Naive thymus-derived CD8-positive, alpha-beta T cell (primary cell): Measurements from ENCODE around the gene KCND2. TPM values are rescaled to one million over a fixed set of nuclear protein-coding genes. Genes with fewer than 3 reads are reported as not detected.
"Not testable (repeated sequence)": the region's sequence is repeated elsewhere in the genome, so short reads cannot be mapped to it uniquely, and the experiment has no call there.

Experiments used
- ATAC-seq, 2 donors: fragments of 150-1000 bp; cut with Tn5 transposase in 1 of 2; sonication (Bioruptor Pico), chemical (Tn5 transposase) in 1 of 2; 1 replicate in 1 of 2; 2 replicates in 1 of 2; pipeline ENCODE4 v1.10.0; 2021; ENCODE audit warnings: mild to moderate bottlenecking in 2 of 2, moderate library complexity in 2 of 2
- POLR2A ChIA-PET: fragments of 350-600 bp; sonication (Branson Sonifier 250); formaldehyde crosslinking; loops from one replicate; lab custom pipeline; 2021; ENCODE audit warnings: antibody characterized with exemption; lab: Charles Lee
- DNase-seq, 10 donors: peaks; one replicate each; pipeline versions ENCODE4 v3.0.0 to v3.0.0-alpha.2; 2020 to 2022
- H3K27ac Mint-ChIP-seq, 10 donors: one replicate each; pipeline ENCODE4 v1.8.0; 2020 to 2022; ENCODE audit warnings: mild to moderate bottlenecking in 10 of 10, mixed read lengths in 10 of 10, moderate library complexity in 4 of 10, inconsistent platforms in 1 of 10
- H3K27me3 Mint-ChIP-seq, 5 donors: one replicate each; pipeline ENCODE4 v1.8.0; 2021 to 2022; ENCODE audit warnings: mixed read lengths in 5 of 5
- H3K36me3 Mint-ChIP-seq, 3 donors: one replicate each; pipeline ENCODE4 v1.8.0; 2020 to 2022; ENCODE audit warnings: mixed read lengths in 3 of 3, mild to moderate bottlenecking in 2 of 3, inconsistent platforms in 1 of 3
- H3K4me1 Mint-ChIP-seq, 4 donors: one replicate each; pipeline ENCODE4 v1.8.0; 2021 to 2022; ENCODE audit warnings: mixed read lengths in 4 of 4
- H3K4me3 Mint-ChIP-seq, 10 donors: one replicate each; pipeline ENCODE4 v1.8.0; 2020 to 2022; ENCODE audit warnings: mild to moderate bottlenecking in 10 of 10, mixed read lengths in 10 of 10, moderate library complexity in 6 of 10, inconsistent platforms in 1 of 10
- H3K9me3 Mint-ChIP-seq, 9 donors: one replicate each; pipeline ENCODE4 v1.8.0; 2020 to 2022; ENCODE audit warnings: mixed read lengths in 9 of 9, mild to moderate bottlenecking in 3 of 9, inconsistent platforms in 1 of 9, moderate library complexity in 1 of 9
- polyA plus RNA-seq, 3 donors: library from polyadenylated mRNA; unstranded; fragments of 300-500 nt; fragmentation: Illumina TruSeq; gene quantifications; one replicate each; pipeline ENCODE4 v1.2.3, GENCODE V29; 2021
- total RNA-seq, 8 experiments: library from RNA in 2 of 8; stranded (reverse) in 2 of 8; gene quantifications; one replicate each; pipeline ENCODE4 v1.2.3 and lab custom pipeline; 2021 to 2026

Gene KCND2
- total and polyA plus RNA-seq, 5 experiments from 2014 or later, result not detected

DNA sequence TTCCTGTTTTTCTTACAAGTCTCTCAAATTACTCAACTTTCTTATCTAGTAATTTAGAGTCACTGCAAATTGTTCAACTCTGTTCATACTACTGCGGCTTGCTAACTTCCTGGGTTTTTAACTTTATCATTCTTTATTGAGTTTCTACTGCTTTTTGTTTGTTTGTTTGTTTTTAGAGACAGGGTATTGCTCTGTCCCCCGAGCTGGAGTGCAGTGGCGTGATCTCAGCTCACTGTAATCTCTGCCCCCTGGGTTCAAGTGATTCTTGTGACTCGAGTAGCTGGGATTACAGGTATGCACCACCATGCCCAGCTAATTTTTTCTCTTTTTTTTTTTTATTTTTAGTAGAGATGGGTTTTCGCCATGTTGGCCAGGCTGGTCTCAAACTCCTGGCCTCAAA is 402.1 kb downstream of the KCND2 start:
- Mint-ChIP-seq H3K27me3 (peaks cover 0 to 1% (median 0%) of the 10 kb centered on the region in 5 donors), H3K36me3 (no peaks in the 10 kb centered on the region), H3K4me1 (no peaks in the 10 kb centered on the region), H3K9me3 (peaks cover 0 to 15% (median 0%) of the 10 kb centered on the region in 9 donors), H3K4me3 (no peak overlapping the region), H3K27ac (no peak overlapping the region)
- no peak for DNase-seq
- POLR2A ChIA-PET, result no interaction called here
- ATAC-seq, result no peak

DNA sequence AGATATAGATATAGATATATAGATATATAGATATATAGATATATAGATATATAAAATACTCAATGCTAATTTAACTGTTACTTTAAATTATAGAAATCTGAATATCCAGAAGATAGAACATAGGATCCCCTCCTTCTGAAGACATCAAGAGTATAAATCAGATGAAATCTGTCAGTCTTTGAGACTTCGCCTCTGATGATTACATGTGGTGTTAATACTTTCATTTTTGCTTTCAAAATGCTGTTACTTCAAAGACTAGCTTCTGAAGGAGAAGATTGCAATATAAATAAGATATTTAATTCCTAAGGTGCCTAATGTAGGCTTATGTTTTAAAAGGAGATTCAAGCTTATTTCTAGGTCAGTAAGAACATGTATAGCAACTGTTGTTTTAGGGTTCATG is 404.6 kb downstream of the KCND2 start:
- Mint-ChIP-seq H3K36me3 (no peaks in the 10 kb centered on the region), H3K27me3 (peaks cover 0 to 4% (median 0%) of the 10 kb centered on the region in 5 donors), H3K4me1 (no peaks in the 10 kb centered on the region), H3K9me3 (peaks cover 0 to 4% (median 0%) of the 10 kb centered on the region in 9 donors), H3K27ac (no peak overlapping the region), H3K4me3 (no peak overlapping the region)
- ATAC-seq, result no peak
- DNase-seq, result no peak
- POLR2A ChIA-PET, result no interaction called here

DNA sequence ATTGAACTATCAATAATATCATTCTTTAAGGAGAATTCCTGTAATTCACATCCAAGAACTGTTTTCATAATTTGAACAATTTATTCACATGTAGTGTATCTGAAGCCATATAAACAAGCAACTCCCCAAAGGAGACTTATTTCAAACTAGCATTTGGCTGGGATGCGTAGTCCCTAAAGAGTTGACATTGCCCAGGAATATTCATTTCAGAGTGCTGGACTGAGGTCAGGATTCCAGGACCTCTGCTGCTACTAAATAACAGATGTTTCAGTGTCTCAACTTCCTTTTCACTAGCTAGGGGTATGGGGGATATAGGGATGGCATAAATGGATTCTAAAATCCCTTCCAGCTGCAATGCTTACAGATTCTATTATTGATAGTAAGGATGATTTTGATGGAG is 408.0 kb downstream of the KCND2 start:
- Mint-ChIP-seq H3K27me3 (peaks cover 0 to 7% (median 0%) of the 10 kb centered on the region in 5 donors), H3K4me3 (no peak overlapping the region), H3K36me3 (no peaks in the 10 kb centered on the region), H3K9me3 (no peaks in the 10 kb centered on the region), H3K4me1 (no peaks in the 10 kb centered on the region), H3K27ac (no peak overlapping the region)
- POLR2A ChIA-PET, result no interaction called here
- no peak for ATAC-seq
- DNase-seq, result no peak

DNA sequence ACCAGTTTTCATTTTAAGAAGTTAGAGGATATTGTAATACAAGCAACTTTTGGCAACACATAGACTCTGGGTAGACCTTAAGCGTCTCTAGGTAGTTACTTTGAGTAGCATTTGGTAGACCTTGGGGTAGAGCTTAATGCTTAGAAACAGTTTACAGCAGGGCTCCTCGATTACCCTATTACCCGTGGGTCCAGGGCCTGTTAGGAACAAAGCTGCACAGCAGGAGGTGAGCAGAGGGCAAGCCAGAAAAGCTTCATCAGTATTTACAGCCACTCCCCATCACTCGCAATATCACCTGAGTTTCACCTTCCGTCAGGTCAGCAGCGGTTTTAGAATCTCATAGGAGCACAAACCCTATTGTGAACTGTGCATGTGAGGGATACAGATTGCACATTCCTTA is 411.5 kb downstream of the KCND2 start:
- H3K9me3 Mint-ChIP-seq, result no peaks in the 10 kb centered on the region
- DNase-seq (no peak), ATAC-seq (no peak)
- H3K27me3 Mint-ChIP-seq, result peaks cover 0 to 12% (median 0%) of the 10 kb centered on the region in 5 donors
- no peaks in the 10 kb centered on the region for H3K36me3 Mint-ChIP-seq
- POLR2A ChIA-PET, result no interaction called here
- no peak overlapping the region for H3K4me3 Mint-ChIP-seq
- no peaks in the 10 kb centered on the region for H3K4me1 Mint-ChIP-seq
- no peak overlapping the region for H3K27ac Mint-ChIP-seq

DNA sequence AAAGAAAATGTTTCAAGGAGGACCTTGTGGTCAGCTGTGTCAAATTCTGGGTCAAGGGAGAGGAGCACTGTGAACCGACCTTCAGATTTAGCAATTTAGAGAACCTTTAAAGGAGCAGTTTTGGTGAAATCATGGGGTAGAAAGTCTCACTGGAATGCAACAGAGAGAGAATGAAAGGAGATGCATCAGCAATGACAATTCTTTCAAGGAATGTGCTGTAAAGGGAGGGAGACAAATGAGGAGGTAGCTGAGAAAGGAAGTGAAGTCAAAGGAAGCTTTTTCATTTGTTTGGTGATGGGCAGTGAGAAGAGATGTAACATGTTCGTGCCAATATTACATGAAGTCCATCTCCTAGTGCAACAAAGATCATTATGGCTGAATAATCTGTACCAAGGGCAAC is 418.9 kb downstream of the KCND2 start:
- ATAC-seq, result no peak
- H3K27ac Mint-ChIP-seq, result no peak overlapping the region
- no peaks in the 10 kb centered on the region for H3K4me1 Mint-ChIP-seq
- peaks cover 0 to 4% (median 0%) of the 10 kb centered on the region in 9 donors for H3K9me3 Mint-ChIP-seq
- H3K27me3 Mint-ChIP-seq, result peaks cover 0 to 5% (median 0%) of the 10 kb centered on the region in 5 donors
- no peak for DNase-seq
- H3K4me3 Mint-ChIP-seq, result no peak overlapping the region
- POLR2A ChIA-PET, result no interaction called here
- H3K36me3 Mint-ChIP-seq, result no peaks in the 10 kb centered on the region

DNA sequence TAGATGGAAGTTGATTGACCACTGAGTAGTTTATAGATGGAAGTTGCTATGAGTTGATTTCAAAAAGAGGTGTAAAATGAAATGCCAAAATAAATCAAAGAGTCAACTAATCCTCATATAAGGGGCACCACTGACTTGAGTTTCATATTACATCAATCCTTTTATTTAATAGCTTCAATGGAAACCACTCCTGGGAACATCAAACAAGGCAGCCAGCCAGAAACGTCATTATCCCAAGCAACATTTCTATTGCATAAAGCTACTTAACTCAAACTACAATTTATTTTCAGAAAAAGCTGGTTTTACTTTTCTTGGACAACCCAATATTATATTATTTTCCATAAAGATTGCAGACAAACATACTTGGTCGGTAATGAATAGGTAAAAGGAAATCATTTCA is 422.9 kb downstream of the KCND2 start:
- H3K36me3 Mint-ChIP-seq, result no peaks in the 10 kb centered on the region
- H3K27ac Mint-ChIP-seq, result no peak overlapping the region

DNA sequence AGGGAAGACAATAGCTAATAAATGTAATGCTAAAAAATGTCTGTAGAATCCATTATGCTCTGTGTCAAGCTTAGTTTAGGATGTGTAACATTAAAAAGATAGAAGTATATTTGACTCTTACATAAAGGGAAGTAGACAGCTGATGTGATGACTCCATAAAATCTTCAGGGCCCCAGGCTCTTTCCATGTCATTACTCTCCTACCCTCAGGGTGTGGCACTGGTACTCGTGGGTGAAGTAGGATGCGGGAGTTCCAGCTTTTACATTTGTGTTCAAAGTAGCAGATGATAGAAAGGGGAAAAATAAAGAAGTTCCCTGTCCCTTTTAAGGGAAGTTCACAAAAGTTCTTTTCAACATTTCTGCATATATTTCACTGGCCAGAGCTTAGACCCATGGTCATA is 427.8 kb downstream of the KCND2 start:
- ATAC-seq (no peak), DNase-seq (no peak)
- H3K9me3 Mint-ChIP-seq, result peaks cover 0 to 11% (median 0%) of the 10 kb centered on the region in 9 donors
- no peak overlapping the region for H3K4me3 Mint-ChIP-seq
- H3K4me1 Mint-ChIP-seq, result no peaks in the 10 kb centered on the region
- POLR2A ChIA-PET, result no interaction called here
- H3K27me3 Mint-ChIP-seq, result peaks cover 0 to 10% (median 3%) of the 10 kb centered on the region in 5 donors
- no peaks in the 10 kb centered on the region for H3K36me3 Mint-ChIP-seq
- no peak overlapping the region for H3K27ac Mint-ChIP-seq

More for the DNA sequence above, 422.9 kb downstream of the KCND2 start:
- peaks cover 0 to 7% (median 0%) of the 10 kb centered on the region in 9 donors for H3K9me3 Mint-ChIP-seq
- H3K4me1 Mint-ChIP-seq, result no peaks in the 10 kb centered on the region
- DNase-seq (no peak), ATAC-seq (no peak)
- H3K4me3 Mint-ChIP-seq, result no peak overlapping the region
- peaks cover 0 to 7% (median 0%) of the 10 kb centered on the region in 5 donors for H3K27me3 Mint-ChIP-seq
- POLR2A ChIA-PET, result no interaction called here

DNA sequence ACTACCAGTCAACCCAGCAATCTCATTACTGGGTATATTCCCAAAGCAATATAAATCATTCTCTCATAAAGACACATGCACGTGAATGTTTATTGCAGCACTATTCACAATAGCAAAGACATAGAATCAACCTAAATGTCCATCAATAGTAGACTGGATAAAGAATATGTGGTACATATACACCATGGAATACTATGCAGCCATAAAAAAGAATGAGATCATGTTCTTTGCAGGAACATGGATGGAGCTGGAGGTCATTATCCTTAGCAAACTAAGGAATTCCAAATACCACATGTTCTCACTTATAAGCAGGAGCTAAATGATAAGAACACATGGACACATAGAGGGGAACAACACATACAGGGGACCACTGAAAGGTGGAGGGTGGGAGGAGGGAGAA is 429.4 kb downstream of the KCND2 start:
- H3K27ac Mint-ChIP-seq, H3K4me1 Mint-ChIP-seq, DNase-seq, ATAC-seq, POLR2A ChIA-PET, H3K4me3 Mint-ChIP-seq, H3K36me3 Mint-ChIP-seq: not testable (repeated sequence)
- Mint-ChIP-seq H3K27me3 (peaks cover 0 to 12% (median 3%) of the 10 kb centered on the region in 5 donors), H3K9me3 (peaks cover 0 to 11% (median 0%) of the 10 kb centered on the region in 9 donors)

DNA sequence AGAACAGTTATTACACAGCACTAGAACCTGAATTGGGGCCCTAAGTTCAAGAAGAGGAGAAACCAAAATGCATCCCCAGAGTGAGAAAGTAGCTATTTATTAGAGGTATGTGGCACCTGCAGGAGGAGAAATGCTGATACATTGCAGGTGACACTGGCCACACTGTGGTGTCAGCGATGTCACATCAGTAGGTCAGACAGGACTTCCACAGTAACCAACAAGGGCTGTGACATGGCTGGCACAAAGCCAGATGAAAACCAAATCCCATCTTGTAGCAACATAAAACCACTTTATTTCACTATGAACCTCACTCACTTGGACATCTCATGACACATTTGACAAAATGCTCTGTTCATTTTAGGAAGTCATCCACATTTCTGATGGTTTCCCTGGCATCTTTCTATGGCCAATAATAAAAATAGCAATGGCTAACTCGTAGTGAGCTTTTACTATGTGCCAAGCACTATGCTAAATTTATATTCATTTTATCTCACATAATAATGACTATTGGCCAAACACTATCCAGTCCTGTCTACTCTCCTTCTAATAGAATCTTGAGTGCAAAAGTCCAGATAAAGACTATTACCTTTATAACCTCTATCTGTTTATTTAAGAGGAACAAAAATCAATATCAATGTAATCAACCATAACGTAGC is 430.7 kb downstream of the KCND2 start:
- POLR2A ChIA-PET, result no interaction called here
- no peak for ATAC-seq
- no peak overlapping the region for H3K4me3 Mint-ChIP-seq
- no peaks in the 10 kb centered on the region for H3K36me3 Mint-ChIP-seq
- H3K27me3 Mint-ChIP-seq, result peaks cover 0 to 12% (median 3%) of the 10 kb centered on the region in 5 donors
- H3K4me1 Mint-ChIP-seq, result no peaks in the 10 kb centered on the region
- no peak overlapping the region for H3K27ac Mint-ChIP-seq
- no peak for DNase-seq
- H3K9me3 Mint-ChIP-seq, result peaks cover 0 to 11% (median 0%) of the 10 kb centered on the region in 9 donors

DNA sequence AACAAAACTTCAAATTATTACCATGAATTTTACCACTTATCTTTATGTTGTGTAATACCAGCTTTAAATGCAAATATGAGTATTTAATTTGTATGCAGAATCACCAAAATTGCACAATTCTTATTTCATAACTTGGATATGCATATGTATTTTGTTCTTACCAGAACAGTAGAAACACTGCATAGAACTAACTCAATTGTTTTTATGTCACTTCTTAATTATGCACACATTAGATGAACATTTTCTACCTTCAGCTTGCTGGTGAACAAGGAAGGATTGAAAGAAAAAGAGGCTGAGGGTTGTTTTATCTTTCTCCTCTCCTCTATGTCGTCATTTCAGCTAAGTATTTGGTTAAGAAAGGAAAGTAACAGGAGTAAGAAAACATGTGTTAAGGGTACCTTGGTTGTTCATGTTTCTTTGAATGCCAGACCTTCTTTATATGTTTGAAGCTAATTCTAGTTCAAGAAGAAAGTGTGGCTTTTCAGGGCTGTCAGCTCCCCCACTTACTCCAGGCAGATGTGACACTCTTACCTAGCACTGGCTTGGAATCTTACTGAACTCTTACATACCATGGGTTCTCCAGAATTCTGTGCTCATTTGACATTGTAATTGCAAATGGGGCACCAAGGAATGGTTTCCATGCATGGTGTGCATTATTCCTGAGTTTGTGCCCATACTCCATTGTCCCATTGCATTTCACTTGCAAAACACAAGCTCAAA is 436.4 kb downstream of the KCND2 start:
- no peaks in the 10 kb centered on the region for H3K4me1 Mint-ChIP-seq
- no peak overlapping the region for H3K4me3 Mint-ChIP-seq
- H3K27ac Mint-ChIP-seq, result no peak overlapping the region
- H3K27me3 Mint-ChIP-seq, result peaks cover 0 to 6% (median 0%) of the 10 kb centered on the region in 5 donors
- DNase-seq, result no peak
- H3K9me3 Mint-ChIP-seq, result peaks cover 0 to 2% (median 0%) of the 10 kb centered on the region in 9 donors
- no peaks in the 10 kb centered on the region for H3K36me3 Mint-ChIP-seq
- no peak for ATAC-seq
- POLR2A ChIA-PET, result no interaction called here

DNA sequence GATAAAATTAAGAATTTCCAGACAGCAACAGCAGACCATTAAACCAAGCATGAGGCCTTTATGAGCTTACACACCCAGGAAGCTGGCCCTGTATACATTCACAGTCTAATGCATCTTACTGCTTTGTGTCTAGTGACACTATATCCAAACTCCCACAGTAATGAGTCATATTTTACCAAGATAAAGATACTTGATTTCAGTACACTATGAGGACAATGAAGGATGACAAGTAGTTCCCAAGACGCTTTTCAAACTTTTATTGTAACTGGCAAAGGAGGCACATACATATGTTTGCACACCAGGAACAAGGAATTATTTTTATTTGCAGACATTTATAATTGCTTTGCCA is 437.0 kb downstream of the KCND2 start:
- ATAC-seq (no peak), DNase-seq (no peak)
- Mint-ChIP-seq H3K4me3 (no peak overlapping the region), H3K36me3 (no peaks in the 10 kb centered on the region), H3K27me3 (peaks cover 0 to 6% (median 0%) of the 10 kb centered on the region in 5 donors), H3K9me3 (peaks cover 0 to 2% (median 0%) of the 10 kb centered on the region in 9 donors), H3K4me1 (no peaks in the 10 kb centered on the region), H3K27ac (no peak overlapping the region)
- POLR2A ChIA-PET, result no interaction called here

DNA sequence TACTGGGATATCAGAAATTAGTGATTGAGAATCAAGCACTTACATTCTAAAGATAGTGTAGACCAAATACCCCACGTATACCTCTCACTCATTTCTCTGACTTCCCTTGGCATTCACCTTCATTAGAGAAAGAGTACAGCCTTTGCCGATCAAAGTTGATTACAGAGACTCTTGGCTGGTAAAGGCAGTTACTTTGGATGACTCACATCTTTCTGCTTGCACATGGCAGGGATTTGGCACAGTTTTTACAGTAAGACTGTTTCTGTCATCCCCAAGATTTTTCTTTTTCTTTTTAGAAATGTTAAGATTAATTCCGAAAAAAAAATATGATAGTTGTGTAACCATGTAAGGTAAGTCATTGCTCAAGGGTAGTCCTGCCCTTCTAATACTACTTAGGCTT is 442.0 kb downstream of the KCND2 start:
- Mint-ChIP-seq H3K27ac (no peak overlapping the region), H3K27me3 (peaks cover 0 to 10% (median 4%) of the 10 kb centered on the region in 5 donors), H3K36me3 (no peaks in the 10 kb centered on the region), H3K4me3 (no peak overlapping the region), H3K4me1 (no peaks in the 10 kb centered on the region), H3K9me3 (peaks cover 0 to 4% (median 0%) of the 10 kb centered on the region in 9 donors)
- ATAC-seq (no peak), DNase-seq (no peak)
- POLR2A ChIA-PET, result no interaction called here

DNA sequence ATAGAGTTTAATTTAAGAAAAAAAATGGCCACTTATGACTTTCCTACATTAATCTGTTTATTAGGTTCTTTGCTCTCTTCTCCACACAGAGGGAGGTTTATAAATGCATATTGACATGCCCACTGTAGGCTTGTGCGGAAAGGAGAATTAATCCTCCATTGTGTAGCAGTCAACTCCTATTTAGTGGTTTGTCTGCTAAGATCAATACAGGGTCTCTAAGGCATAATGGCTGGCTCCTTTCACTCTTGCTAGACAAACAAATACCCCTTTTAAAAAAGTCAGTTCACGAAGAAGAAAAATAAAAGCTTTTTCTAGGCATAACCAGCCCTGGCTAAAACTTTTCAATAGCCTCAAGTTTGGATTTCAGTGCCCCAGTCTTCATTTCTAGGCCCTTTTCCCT is 443.3 kb downstream of the KCND2 start:
- POLR2A ChIA-PET, result no interaction called here
- Mint-ChIP-seq H3K4me1 (no peaks in the 10 kb centered on the region), H3K4me3 (no peak overlapping the region), H3K27me3 (peaks cover 0 to 10% (median 4%) of the 10 kb centered on the region in 5 donors), H3K27ac (no peak overlapping the region), H3K9me3 (peaks cover 0 to 4% (median 0%) of the 10 kb centered on the region in 9 donors), H3K36me3 (no peaks in the 10 kb centered on the region)
- DNase-seq (no peak), ATAC-seq (no peak)
